HepG2 (cell line): ENCODE measurements around the gene RERE. TPM values are rescaled to one million over a fixed set of nuclear protein-coding genes. Genes with fewer than 3 reads are reported as not detected.

ENCODE experiments used
- AGO1 ChIP-seq: fragments of 200-400 bp; formaldehyde crosslinking; IDR thresholded peaks from 2 replicates; pipeline ENCODE4 v1.6.1; 2017; ENCODE audit warnings: mild to moderate bottlenecking, low read depth, low read length, moderate library complexity; ENCODE audit not compliant: poor library complexity, severe bottlenecking
- ARID5B ChIP-seq: IDR thresholded peaks from 2 replicates; pipeline ENCODE4 v1.4.0; 2020; ENCODE audit warnings: mild to moderate bottlenecking, missing genetic modification reagents
- CCDC6 ChIP-seq: sonication (generic); formaldehyde crosslinking; IDR thresholded peaks from 2 replicates; pipeline ENCODE4 v1.8.1; 2022; ENCODE audit warnings: mild to moderate bottlenecking, missing genetic modification reagents, moderate library complexity
- EP300 ChIP-seq, 3 experiments: sonication (generic) in 1 of 3; formaldehyde crosslinking in 1 of 3; IDR thresholded peaks; 2 replicates each; pipeline versions ENCODE4 v1.5.1 to v1.6.1; 2011 to 2020; ENCODE audit warnings: low read depth in 2 of 3, low read length in 2 of 3, borderline replicate concordance in 1 of 3, improper control_type of control experiment in 1 of 3, mild to moderate bottlenecking in 1 of 3, missing genetic modification reagents in 1 of 3, moderate library complexity in 1 of 3
- FOXP1 ChIP-seq, 2 experiments: fragments of 450-650 bp in 1 of 2; IDR thresholded peaks; 2 replicates each; pipeline ENCODE4 v1.6.1; 2017 to 2018; ENCODE audit warnings: antibody characterized with exemption in 1 of 2
- HNF4A ChIP-seq: sonication (generic); formaldehyde crosslinking; IDR thresholded peaks from 2 replicates; pipeline ENCODE4 v1.4.0; 2020; ENCODE audit warnings: missing genetic modification reagents
- KLF6 ChIP-seq: IDR thresholded peaks from 2 replicates; pipeline ENCODE4 v1.8.0; 2016; ENCODE audit warnings: missing biosample characterization, missing genetic modification reagents
- MIXL1 ChIP-seq: IDR thresholded peaks from 2 replicates; pipeline ENCODE4 v1.6.1; 2016
- NFKBIZ ChIP-seq: IDR thresholded peaks from 2 replicates; pipeline ENCODE4 v1.6.1; 2018; ENCODE audit warnings: missing genetic modification reagents, missing compliant biosample characterization
- RORA ChIP-seq: sonication (generic); formaldehyde crosslinking; IDR thresholded peaks from 2 replicates; pipeline ENCODE4 v1.5.0; 2020; ENCODE audit warnings: mild to moderate bottlenecking, missing genetic modification reagents, moderate library complexity
- SALL1 ChIP-seq: sonication (generic); formaldehyde crosslinking; IDR thresholded peaks from 2 replicates; pipeline ENCODE4 v1.8.0; 2022; ENCODE audit warnings: mild to moderate bottlenecking, missing genetic modification reagents
- SAP130 ChIP-seq: IDR thresholded peaks from 2 replicates; pipeline ENCODE4 v1.6.1; 2016; ENCODE audit warnings: low read depth
- SOX5 ChIP-seq: IDR thresholded peaks from 2 replicates; pipeline ENCODE4 v1.6.1; 2016; ENCODE audit warnings: borderline replicate concordance
- SOX6 ChIP-seq, 2 experiments: fragments of 450-650 bp in 1 of 2; sonication (generic) in 1 of 2; formaldehyde crosslinking in 1 of 2; IDR thresholded peaks; 2 replicates each; pipeline versions ENCODE4 v1.4.0 to v1.6.1; 2017 to 2020; ENCODE audit warnings: antibody characterized with exemption in 1 of 2, mild to moderate bottlenecking in 1 of 2, missing genetic modification reagents in 1 of 2
- SRSF9 ChIP-seq: fragments of 200-400 bp; formaldehyde crosslinking; IDR thresholded peaks from 2 replicates; pipeline ENCODE4 v1.6.1; 2018; ENCODE audit warnings: borderline replicate concordance, mild to moderate bottlenecking, low read depth, low read length; ENCODE audit not compliant: insufficient read depth, poor library complexity, severe bottlenecking
- TCF7 ChIP-seq: sonication (generic); IDR thresholded peaks from 2 replicates; pipeline ENCODE4 v1.6.1; 2016; ENCODE audit warnings: antibody characterized with exemption, low read depth
- TEAD3 ChIP-seq: optimal IDR thresholded peaks from 2 replicates; pipeline ENCODE3; 2016; ENCODE audit warnings: borderline replicate concordance
- ZFX ChIP-seq: sonication (generic); formaldehyde crosslinking; IDR thresholded peaks from 2 replicates; pipeline ENCODE4 v1.4.0; 2020; ENCODE audit warnings: mild to moderate bottlenecking, low read depth, missing genetic modification reagents, moderate library complexity
- ZNF292 ChIP-seq: sonication (generic); formaldehyde crosslinking; IDR thresholded peaks from 2 replicates; pipeline ENCODE4 v1.8.1; 2022; ENCODE audit warnings: mild to moderate bottlenecking, low read depth, missing genetic modification reagents, borderline replicate concordance
- ZNF317 ChIP-seq: sonication (generic); formaldehyde crosslinking; IDR thresholded peaks from 2 replicates; pipeline ENCODE4 v1.5.0; 2020; ENCODE audit warnings: mild to moderate bottlenecking, missing genetic modification reagents
- ZNF451 ChIP-seq: sonication (generic); formaldehyde crosslinking; IDR thresholded peaks from 2 replicates; pipeline ENCODE4 v1.5.0; 2020; ENCODE audit warnings: mild to moderate bottlenecking, missing genetic modification reagents
- ZNF552 ChIP-seq: sonication (generic); formaldehyde crosslinking; IDR thresholded peaks from 2 replicates; pipeline ENCODE4 v1.9.0; 2022; ENCODE audit warnings: missing genetic modification reagents, mild to moderate bottlenecking, borderline replicate concordance
- ZNF556 ChIP-seq: sonication (generic); formaldehyde crosslinking; IDR thresholded peaks from 2 replicates; pipeline ENCODE4 v1.4.0; 2020; ENCODE audit warnings: mild to moderate bottlenecking, missing genetic modification reagents, borderline replicate concordance
- ZNF589 ChIP-seq: sonication (generic); formaldehyde crosslinking; conservative IDR thresholded peaks from 2 replicates; pipeline ENCODE4 v1.8.0; 2022; ENCODE audit warnings: mild to moderate bottlenecking, moderate library complexity, missing genetic modification reagents
- ZNF7 ChIP-seq: IDR thresholded peaks from 2 replicates; pipeline ENCODE4 v1.6.1; 2016; ENCODE audit warnings: missing biosample characterization, missing genetic modification reagents
- ZNF768 ChIP-seq: sonication (generic); formaldehyde crosslinking; IDR thresholded peaks from 2 replicates; pipeline ENCODE4 v1.4.0; 2020; ENCODE audit warnings: missing genetic modification reagents
- ZNF83 ChIP-seq: sonication (generic); formaldehyde crosslinking; IDR thresholded peaks from 2 replicates; pipeline ENCODE4 v1.4.0; 2020; ENCODE audit warnings: missing genetic modification reagents, mild to moderate bottlenecking, borderline replicate concordance
- polyA plus RNA-seq, 8 experiments: library from polyadenylated mRNA; depleted of rRNA in 3 of 8; stranded (reverse) in 7 of 8; unstranded in 1 of 8; fragments of >200 nt; fragmentation: Illumina TruSeq in 4 of 8; extraction: Trizol in 4 of 8; gene quantifications; 2 replicates each; pipeline versions ENCODE4 v1.2.1 to v1.2.3, GENCODE V29; 2011 to 2016; ENCODE audit warnings: low read depth in 4 of 8, missing spikeins in 1 of 8, mixed read lengths in 1 of 8; ENCODE audit not compliant: insufficient read depth in 1 of 8
- total RNA-seq, 5 experiments: library from RNA; depleted of rRNA; stranded (reverse); fragments of >200 nt; fragmentation: Illumina TruSeq; extraction: Trizol; gene quantifications; 2 replicates each; pipeline ENCODE4 v1.2.3, GENCODE V29; 2016; ENCODE audit warnings: low read depth in 1 of 5
- TF ChIP-seq, protein P1 (sequence below): sonication (generic); IDR thresholded peaks from 2 replicates; pipeline ENCODE4 v1.6.1; 2016; ENCODE audit warnings: low read depth, borderline replicate concordance

The RERE gene
- total and polyA plus RNA-seq, 2 of the 13 experiments (the other 11 are each of a cell fraction or from before 2014, with no cell fraction given) = 18.3 to 21.9 TPM

DNA sequence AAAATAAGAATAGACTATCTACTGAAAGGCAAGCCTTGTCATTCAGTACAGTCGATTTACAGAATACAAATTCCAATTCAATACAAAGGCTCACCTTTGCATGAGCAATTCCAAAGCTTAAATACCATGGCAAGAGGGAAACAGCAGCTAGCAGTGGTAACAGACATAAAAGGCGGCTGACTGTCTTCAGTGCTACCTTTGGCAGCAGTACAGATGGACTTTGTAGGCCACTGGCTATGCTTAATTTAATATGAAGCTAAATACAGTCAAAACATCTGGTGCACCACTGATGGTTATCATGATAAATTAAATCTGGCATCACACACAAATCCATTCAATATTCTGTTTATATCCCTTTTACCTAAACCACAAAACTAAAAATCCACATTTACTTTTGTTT is 62.4 kb downstream of the RERE start (continued):
- TF ChIP-seq, protein P1, sequence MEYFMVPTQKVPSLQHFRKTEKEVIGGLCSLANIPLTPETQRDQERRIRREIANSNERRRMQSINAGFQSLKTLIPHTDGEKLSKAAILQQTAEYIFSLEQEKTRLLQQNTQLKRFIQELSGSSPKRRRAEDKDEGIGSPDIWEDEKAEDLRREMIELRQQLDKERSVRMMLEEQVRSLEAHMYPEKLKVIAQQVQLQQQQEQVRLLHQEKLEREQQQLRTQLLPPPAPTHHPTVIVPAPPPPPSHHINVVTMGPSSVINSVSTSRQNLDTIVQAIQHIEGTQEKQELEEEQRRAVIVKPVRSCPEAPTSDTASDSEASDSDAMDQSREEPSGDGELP = no peak
- TF ChIP-seq ARID5B (CRISPR knock-in tag) = 0 out of 2 replicates have a peak, but pooled peaks have one; percentile 35
- no peak for TF ChIP-seq SOX6 (IDR thresholded peaks at IDR 0.05)
- TF ChIP-seq SOX6 (CRISPR knock-in tag; IDR thresholded peaks at IDR 0.05) = peak; percentile 39
- TF ChIP-seq FOXP1 (IDR thresholded peaks at IDR 0.05) = no peak
- TF ChIP-seq FOXP1 (CRISPR knock-in tag; IDR thresholded peaks at IDR 0.05) = 0 out of 2 replicates have a peak, but pooled peaks have one; percentile 25
- no peak for TF ChIP-seq AGO1
- TF ChIP-seq RORA (CRISPR knock-in tag) = no peak
- peak; percentile 65; the same call in 1 of the 2 replicates for TF ChIP-seq ZNF317
- TF ChIP-seq ZNF589 = no peak
- TF ChIP-seq SRSF9 = no peak
- no peak for TF ChIP-seq ZNF556
- TF ChIP-seq KLF6 (CRISPR knock-in tag) = no peak
- peak; percentile 53; the same call in 1 of the 2 replicates for TF ChIP-seq SOX5 (CRISPR knock-in tag)
- TF ChIP-seq EP300 (IDR thresholded peaks at IDR 0.05; ENCODE audit: low read depth in 2 of 2, low read length in 2 of 2) = peak in 1 of 2 experiments; percentile 53; a peak in 1 of 4 replicates
- no peak for TF ChIP-seq EP300 (CRISPR knock-in tag; IDR thresholded peaks at IDR 0.05; ENCODE audit: borderline replicate concordance)
- peak; percentile 49; the same call in 1 of the 2 replicates for TF ChIP-seq SALL1 (CRISPR knock-in tag)
- TF ChIP-seq ZNF768 (CRISPR knock-in tag) = no peak
- peak; percentile 62 for TF ChIP-seq TCF7
- TF ChIP-seq CCDC6 (CRISPR knock-in tag) = no peak
- peak; percentile 53 for TF ChIP-seq HNF4A (CRISPR knock-in tag)
- TF ChIP-seq ZNF7 (CRISPR knock-in tag) = 0 out of 2 replicates have a peak, but pooled peaks have one; percentile 7
- peak; percentile 88 for TF ChIP-seq TEAD3 (CRISPR knock-in tag)
- TF ChIP-seq MIXL1 (CRISPR knock-in tag) = 0 out of 2 replicates have a peak, but pooled peaks have one; percentile 19
- no peak for TF ChIP-seq ZNF83 (CRISPR knock-in tag)
- TF ChIP-seq ZNF451 (CRISPR knock-in tag) = no peak
- no peak for TF ChIP-seq NFKBIZ
- no peak for TF ChIP-seq ZNF552 (CRISPR knock-in tag)
- TF ChIP-seq SAP130 = peak; percentile 30; the same call in 1 of the 2 replicates
- 0 out of 2 replicates have a peak, but pooled peaks have one; percentile 11 for TF ChIP-seq ZFX
- TF ChIP-seq ZNF292 (CRISPR knock-in tag) = peak; percentile 44; the same call in 1 of the 2 replicates
